Cardiac fibroblast (primary cell): ENCODE measurements around the gene OLFML2B.
"Not testable (repeated sequence)": the region's sequence is repeated elsewhere in the genome, so short reads cannot be mapped to it uniquely, and the experiment has no call there.

Source experiments
- DNase-seq, 2 donors: peaks; one replicate each; pipeline versions ENCODE4 v3.0.0 to v3.0.0-alpha.2; 2010; ENCODE audit warnings: low read depth in 2 of 2
- H3K4me3 ChIP-seq, 2 donors: replicated peaks in 1 of 2; 1 replicate in 1 of 2; 2 replicates in 1 of 2; pipeline ENCODE4 v1.5.1; 2011; ENCODE audit warnings: low read depth in 2 of 2, low read length in 2 of 2, mild to moderate bottlenecking in 2 of 2, moderate library complexity in 1 of 2
- TF ChIP-seq, protein P1 (sequence below): IDR thresholded peaks from one replicate; pipeline ENCODE4 v1.5.1; 2011; ENCODE audit warnings: low read depth, mild to moderate bottlenecking, low read length, inconsistent platforms

OLFML2B gene

DNA sequence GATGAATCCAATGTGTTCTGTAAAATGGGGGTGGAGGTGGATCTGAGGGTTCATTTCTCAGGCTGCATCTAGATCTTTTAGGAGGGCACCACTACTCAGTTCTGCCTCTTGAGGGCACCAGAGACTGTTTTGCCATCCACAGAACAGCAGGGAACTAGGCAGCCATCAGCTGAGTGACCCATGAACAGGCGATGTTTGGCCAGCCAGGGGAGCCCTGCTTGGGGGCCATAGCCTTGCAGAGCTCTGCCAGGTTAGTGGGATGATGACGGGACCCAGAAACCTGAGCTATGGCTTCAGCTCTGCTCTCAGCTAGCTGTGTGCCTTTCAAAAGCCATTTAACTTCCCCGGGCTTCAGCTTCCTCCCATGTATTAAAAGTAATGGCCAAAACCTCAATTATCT, 32.4 kb upstream of the OLFML2B start:
- peak; percentile 77 to 80 for DNase-seq
- TF ChIP-seq, protein P1, sequence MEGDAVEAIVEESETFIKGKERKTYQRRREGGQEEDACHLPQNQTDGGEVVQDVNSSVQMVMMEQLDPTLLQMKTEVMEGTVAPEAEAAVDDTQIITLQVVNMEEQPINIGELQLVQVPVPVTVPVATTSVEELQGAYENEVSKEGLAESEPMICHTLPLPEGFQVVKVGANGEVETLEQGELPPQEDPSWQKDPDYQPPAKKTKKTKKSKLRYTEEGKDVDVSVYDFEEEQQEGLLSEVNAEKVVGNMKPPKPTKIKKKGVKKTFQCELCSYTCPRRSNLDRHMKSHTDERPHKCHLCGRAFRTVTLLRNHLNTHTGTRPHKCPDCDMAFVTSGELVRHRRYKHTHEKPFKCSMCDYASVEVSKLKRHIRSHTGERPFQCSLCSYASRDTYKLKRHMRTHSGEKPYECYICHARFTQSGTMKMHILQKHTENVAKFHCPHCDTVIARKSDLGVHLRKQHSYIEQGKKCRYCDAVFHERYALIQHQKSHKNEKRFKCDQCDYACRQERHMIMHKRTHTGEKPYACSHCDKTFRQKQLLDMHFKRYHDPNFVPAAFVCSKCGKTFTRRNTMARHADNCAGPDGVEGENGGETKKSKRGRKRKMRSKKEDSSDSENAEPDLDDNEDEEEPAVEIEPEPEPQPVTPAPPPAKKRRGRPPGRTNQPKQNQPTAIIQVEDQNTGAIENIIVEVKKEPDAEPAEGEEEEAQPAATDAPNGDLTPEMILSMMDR, result peak; percentile 97
- H3K4me3 ChIP-seq, result no peak overlapping the region

GRCh38 chr1:162055062-162055461, 31.4 kb upstream of the OLFML2B start:
- H3K4me3 ChIP-seq, result no peak overlapping the region
- peak; percentile 74 to 88 for DNase-seq
- TF ChIP-seq, protein P1, result no peak

- not testable (repeated sequence) for H3K4me3 ChIP-seq, DNase-seq
These were observed 30.3 kb upstream of the OLFML2B start for GRCh38 chr1:162053949-162054348.

DNA sequence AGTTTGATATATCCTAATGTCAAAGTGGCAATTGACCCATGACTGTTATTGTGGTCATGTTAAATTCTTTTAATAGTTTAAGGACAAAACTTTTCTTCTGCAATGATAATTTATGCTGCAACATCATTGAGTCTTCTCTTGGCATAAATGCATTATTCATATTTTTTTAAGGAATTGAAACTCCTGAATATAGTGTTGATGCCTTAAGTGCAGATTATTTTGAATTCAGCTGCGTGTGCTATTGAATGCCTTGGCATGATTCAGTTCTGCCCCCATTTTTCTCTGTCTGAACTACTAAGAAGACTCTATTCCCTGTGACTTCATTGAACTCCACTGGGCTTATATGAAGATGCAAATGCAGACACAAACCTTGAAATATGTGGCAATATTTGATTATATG, 23.3 kb upstream of the OLFML2B start:
- no peak for DNase-seq
- H3K4me3 ChIP-seq, result no peak overlapping the region
- TF ChIP-seq, protein P1, result no peak

DNA sequence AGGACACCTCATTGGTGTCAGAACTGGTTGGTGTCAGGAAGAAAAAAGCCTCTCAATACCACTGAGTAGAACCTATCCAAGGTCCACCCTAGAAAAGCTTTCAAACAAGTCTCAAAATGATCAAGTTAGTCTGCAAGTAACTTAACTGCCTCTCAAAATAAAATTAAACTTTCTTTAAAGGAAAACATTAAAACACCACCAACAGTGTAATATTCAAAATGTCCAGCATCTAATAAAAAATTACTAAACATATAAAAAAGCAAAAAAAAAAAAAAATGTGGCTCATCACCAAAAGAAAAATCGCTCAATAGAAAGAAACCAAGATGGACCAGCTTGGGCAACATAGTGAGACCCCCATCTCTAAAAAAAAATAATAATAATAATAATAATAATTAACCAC, 18.7 kb upstream of the OLFML2B start:
- TF ChIP-seq, protein P1, result no peak
- no peak overlapping the region for H3K4me3 ChIP-seq
- no peak for DNase-seq

- peak; percentile 66 to 67 for DNase-seq
- TF ChIP-seq, protein P1, result peak; percentile 62
- H3K4me3 ChIP-seq, result no peak overlapping the region
These were observed 17.0 kb upstream of the OLFML2B start for GRCh38 chr1:162040657-162041056.

- no peak overlapping the region for H3K4me3 ChIP-seq
- TF ChIP-seq, protein P1, result no peak
- peak in 1 of 2 donors; percentile 24 for DNase-seq
These were observed 16.3 kb upstream of the OLFML2B start for GRCh38 chr1:162040001-162040400.
